Measurements from ENCODE around the gene TNP2. TPM values are rescaled to one million over a fixed set of nuclear protein-coding genes. Genes with fewer than 3 reads are reported as not detected.

TNP2 gene
- polyA plus RNA-seq, 1 of the 3 experiments (the other 2 are of a cell fraction), result not detected

- Histone ChIP-seq H3K4me1 (ENCODE audit: control insufficient read depth in 1 of 2, insufficient read depth in 2 of 2, low read depth in 1 of 2, low read length in 1 of 2) (peaks cover 0 to 4% of the 10 kb centered on the region in 2 experiments; a peak in 1 of 4 replicates), H4K20me1 (ENCODE audit: insufficient read depth) (no peaks in the 10 kb centered on the region), H3K79me2 (ENCODE audit: insufficient read depth) (no peaks in the 10 kb centered on the region), H2AFZ (ENCODE audit: low read depth) (no peak overlapping the region), H3K4me2 (no peak overlapping the region), H3K4me3 (ENCODE audit: low read depth in 2 of 2, low read length in 1 of 2) (no peak overlapping the region), H3F3A (replicated peaks; ENCODE audit: insufficient read depth) (no peaks in the 10 kb centered on the region), H3K27me3 (ENCODE audit: insufficient read depth) (no peaks in the 10 kb centered on the region), H3K27ac (ENCODE audit: low read depth in 2 of 2, low read length in 1 of 2) (no peak overlapping the region), H3K9me2 (no peaks in the 10 kb centered on the region), H3K9ac (no peak overlapping the region), H3K36me3 (replicated peaks in 1 of 2; ENCODE audit: control insufficient read depth in 1 of 2, insufficient read depth in 2 of 2, low read length in 1 of 2) (no peaks in the 10 kb centered on the region), H3K9me3 (no peaks in the 10 kb centered on the region)
- 74% methylated on average over 4 of the region's 4 CpGs for WGBS (ENCODE audit: low lambda C conversion rate)
- DNase-seq, result no peak
- ChIA-PET CTCF (interaction anchor here (2.4 kb wide), 1 partner anchor 266 kb away, joined by 7 read pairs; no protein-coding TSS in a partner anchor), POLR2A (no interaction called here)
- no peak for TF ChIP-seq REST (IDR thresholded peaks at IDR 0.05; ENCODE audit: low read depth, low read length)
- no peak for TF ChIP-seq EZH2phosphoT487 (IDR thresholded peaks at IDR 0.05; ENCODE audit: borderline replicate concordance, low read depth)
- no peak for TF ChIP-seq USF1 (IDR thresholded peaks at IDR 0.05; ENCODE audit: borderline replicate concordance, low read depth)
- TF ChIP-seq FOXM1 (IDR thresholded peaks at IDR 0.05; ENCODE audit: low read depth), result no peak
- TF ChIP-seq FOXJ3 (CRISPR knock-in tag; IDR thresholded peaks at IDR 0.05), result no peak
Measured at GRCh38 chr16:11229906-11230305, 39.2 kb downstream of the TNP2 start.

GRCh38 chr16:11229432-11229831, 39.7 kb downstream of the TNP2 start:
- H3K9me3 ChIP-seq, result no peaks in the 10 kb centered on the region
- ChIA-PET POLR2A (no interaction called here), CTCF (interaction anchor here (1.0 to 2.4 kb wide), 2 partner anchors 11 to 266 kb away, joined by 3 to 7 read pairs; no protein-coding TSS in a partner anchor)
- no peaks in the 10 kb centered on the region for H4K20me1 ChIP-seq (ENCODE audit: insufficient read depth)
- WGBS (ENCODE audit: low lambda C conversion rate), result 85% methylated on average over 5 of the region's 5 CpGs
- DNase-seq, result no peak
- H3K27ac ChIP-seq (ENCODE audit: low read depth in 2 of 2, low read length in 1 of 2), result no peak overlapping the region
- peaks cover 0 to 4% of the 10 kb centered on the region in 2 experiments; a peak in 1 of 4 replicates for H3K4me1 ChIP-seq (ENCODE audit: control insufficient read depth in 1 of 2, insufficient read depth in 2 of 2, low read depth in 1 of 2, low read length in 1 of 2)
- no peaks in the 10 kb centered on the region for H3F3A ChIP-seq (replicated peaks; ENCODE audit: insufficient read depth)
- no peak overlapping the region for H3K9ac ChIP-seq
- H3K36me3 ChIP-seq (replicated peaks in 1 of 2; ENCODE audit: control insufficient read depth in 1 of 2, insufficient read depth in 2 of 2, low read length in 1 of 2), result no peaks in the 10 kb centered on the region
- H3K27me3 ChIP-seq (ENCODE audit: insufficient read depth), result no peaks in the 10 kb centered on the region
- no peaks in the 10 kb centered on the region for H3K79me2 ChIP-seq (ENCODE audit: insufficient read depth)
- no peak overlapping the region for H3K4me2 ChIP-seq
- no peak overlapping the region for H3K4me3 ChIP-seq (ENCODE audit: low read depth in 2 of 2, low read length in 1 of 2)
- H3K9me2 ChIP-seq, result no peaks in the 10 kb centered on the region
- H2AFZ ChIP-seq (ENCODE audit: low read depth), result no peak overlapping the region
- TF ChIP-seq USF1 (IDR thresholded peaks at IDR 0.05; ENCODE audit: borderline replicate concordance, low read depth), result no peak
- TF ChIP-seq MXI1 (IDR thresholded peaks at IDR 0.05; ENCODE audit: low read depth, low read length), result no peak
- no peak for TF ChIP-seq PBX3 (IDR thresholded peaks at IDR 0.05)
- TF ChIP-seq TAF1 (IDR thresholded peaks at IDR 0.05; ENCODE audit: borderline replicate concordance, low read depth, low read length), result no peak
- TF ChIP-seq MAX (IDR thresholded peaks at IDR 0.05; ENCODE audit: low read depth), result no peak
- no peak for TF ChIP-seq TCF12 (IDR thresholded peaks at IDR 0.05)
- no peak for TF ChIP-seq CHD2 (IDR thresholded peaks at IDR 0.05; ENCODE audit: low read length, partially characterized antibody)
- TF ChIP-seq RCOR1 (IDR thresholded peaks at IDR 0.05; ENCODE audit: low read length), result no peak
- TF ChIP-seq JUND (IDR thresholded peaks at IDR 0.05), result no peak
- no peak for TF ChIP-seq NFIC (IDR thresholded peaks at IDR 0.05; ENCODE audit: borderline replicate concordance)
- TF ChIP-seq USF2 (IDR thresholded peaks at IDR 0.05; ENCODE audit: borderline replicate concordance, low read depth, low read length), result no peak
- no peak for TF ChIP-seq REST (IDR thresholded peaks at IDR 0.05; ENCODE audit: low read depth, low read length)
- no peak for TF ChIP-seq YY1 (IDR thresholded peaks at IDR 0.05; ENCODE audit: low read depth)

All from SK-N-SH (cell line).